ENCODE measurements around the gene CELF2.

DNA sequence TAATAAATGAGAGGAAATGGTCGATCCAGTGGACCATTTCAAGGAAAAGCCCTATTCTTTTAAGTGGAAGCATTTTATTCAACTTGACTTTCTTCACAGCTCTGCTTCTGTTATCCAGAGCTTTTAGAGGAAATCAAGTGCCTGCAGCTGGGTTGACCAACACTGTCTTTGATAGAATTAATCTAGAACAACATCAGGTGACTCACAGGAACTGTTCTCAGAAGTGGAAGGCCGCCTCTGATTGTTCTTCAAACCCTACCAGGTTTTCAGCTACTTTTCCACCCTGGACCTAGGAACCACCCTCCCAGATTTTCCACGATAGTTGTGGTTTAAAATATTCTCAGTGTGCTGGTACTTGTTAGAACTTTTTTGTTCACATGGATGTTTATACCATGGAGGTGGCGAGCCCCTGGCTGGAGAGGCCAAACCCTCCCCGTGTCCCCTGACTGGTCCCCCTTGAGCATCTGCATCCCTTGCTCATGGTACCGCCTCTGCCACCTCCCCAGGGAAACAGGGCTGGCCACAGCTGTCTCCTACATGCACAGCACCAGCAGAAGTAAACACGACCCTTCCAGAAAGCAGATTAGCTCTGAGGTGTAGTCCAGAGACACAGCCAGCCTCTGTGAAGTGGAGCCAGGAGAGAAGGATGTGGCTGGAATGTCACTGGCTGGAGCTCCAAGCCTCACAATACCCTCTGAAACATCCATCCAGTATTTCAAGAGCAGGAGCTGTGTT lies 300.4 kb downstream of the CELF2 start:
- TF ChIP-seq, protein P1, sequence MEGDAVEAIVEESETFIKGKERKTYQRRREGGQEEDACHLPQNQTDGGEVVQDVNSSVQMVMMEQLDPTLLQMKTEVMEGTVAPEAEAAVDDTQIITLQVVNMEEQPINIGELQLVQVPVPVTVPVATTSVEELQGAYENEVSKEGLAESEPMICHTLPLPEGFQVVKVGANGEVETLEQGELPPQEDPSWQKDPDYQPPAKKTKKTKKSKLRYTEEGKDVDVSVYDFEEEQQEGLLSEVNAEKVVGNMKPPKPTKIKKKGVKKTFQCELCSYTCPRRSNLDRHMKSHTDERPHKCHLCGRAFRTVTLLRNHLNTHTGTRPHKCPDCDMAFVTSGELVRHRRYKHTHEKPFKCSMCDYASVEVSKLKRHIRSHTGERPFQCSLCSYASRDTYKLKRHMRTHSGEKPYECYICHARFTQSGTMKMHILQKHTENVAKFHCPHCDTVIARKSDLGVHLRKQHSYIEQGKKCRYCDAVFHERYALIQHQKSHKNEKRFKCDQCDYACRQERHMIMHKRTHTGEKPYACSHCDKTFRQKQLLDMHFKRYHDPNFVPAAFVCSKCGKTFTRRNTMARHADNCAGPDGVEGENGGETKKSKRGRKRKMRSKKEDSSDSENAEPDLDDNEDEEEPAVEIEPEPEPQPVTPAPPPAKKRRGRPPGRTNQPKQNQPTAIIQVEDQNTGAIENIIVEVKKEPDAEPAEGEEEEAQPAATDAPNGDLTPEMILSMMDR (IDR thresholded peaks at IDR 0.05) = no peak
- no peak for TF ChIP-seq POLR2A (IDR thresholded peaks at IDR 0.05)
- TF ChIP-seq EP300 (IDR thresholded peaks at IDR 0.05) = no peak

All from sigmoid colon (tissue), 4 donors.